Glutamatergic neuron (in vitro differentiated cells): ENCODE data around the gene RRM1. TPM values are rescaled to one million over a fixed set of nuclear protein-coding genes. Genes with fewer than 3 reads are reported as not detected.
A peak's percentile ranks its signal among the peaks of the same experiment; 100 is the strongest.

Experiments used
- DNase-seq: peaks from one replicate; pipeline ENCODE4 v3.0.0; 2022
- H3K27ac Mint-ChIP-seq: one replicate; pipeline ENCODE4 v1.8.0; 2020; ENCODE audit warnings: mild to moderate bottlenecking, mixed read lengths, inconsistent platforms; ENCODE audit not compliant: unreplicated experiment
- H3K27me3 Mint-ChIP-seq: one replicate; pipeline ENCODE4 v1.8.0; 2020; ENCODE audit warnings: mild to moderate bottlenecking, moderate library complexity, mixed read lengths, inconsistent platforms; ENCODE audit not compliant: unreplicated experiment
- H3K36me3 Mint-ChIP-seq: one replicate; pipeline ENCODE4 v1.8.0; 2020; ENCODE audit warnings: mild to moderate bottlenecking, mixed read lengths, inconsistent platforms; ENCODE audit not compliant: unreplicated experiment
- H3K4me1 Mint-ChIP-seq: one replicate; pipeline ENCODE4 v1.8.0; 2020; ENCODE audit warnings: mild to moderate bottlenecking, low read depth, mixed read lengths, inconsistent platforms; ENCODE audit not compliant: unreplicated experiment
- H3K4me3 Mint-ChIP-seq: one replicate; pipeline ENCODE4 v1.8.0; 2020; ENCODE audit warnings: mild to moderate bottlenecking, mixed read lengths, inconsistent platforms; ENCODE audit not compliant: unreplicated experiment
- H3K9me3 Mint-ChIP-seq: one replicate; pipeline ENCODE4 v1.8.0; 2020; ENCODE audit warnings: mild to moderate bottlenecking, moderate library complexity, mixed read lengths, inconsistent platforms; ENCODE audit not compliant: unreplicated experiment
- CTCF ChIP-seq: fragments of 200-600 bp; sonication (generic); IDR thresholded peaks from one replicate; pipeline ENCODE4 v1.5.0; 2021; ENCODE audit not compliant: partially characterized antibody, unreplicated experiment
- total RNA-seq: library from RNA; stranded (reverse); fragmentation: NEBNext Ultra II Directional; extraction: Animal tissue kit (Norgen Biotek cat#: 25700); gene quantifications from one replicate; pipeline ENCODE4 v1.2.1, GENCODE V29; 2021; ENCODE audit not compliant: unreplicated experiment

RRM1 gene
- total RNA-seq, 1 donor from 2014 or later, result 38.5 TPM

GRCh38 chr11:4185561-4185960, 91.0 kb downstream of the RRM1 start:
- Mint-ChIP-seq H3K9me3 (peaks cover 4% of the 10 kb centered on the region), H3K27me3 (peaks cover 4% of the 10 kb centered on the region), H3K4me3 (no peak overlapping the region), H3K36me3 (no peaks in the 10 kb centered on the region), H3K4me1 (peaks cover 2% of the 10 kb centered on the region), H3K27ac (no peak overlapping the region)
- TF ChIP-seq CTCF, result no peak
- no peak for DNase-seq

GRCh38 chr11:4186464-4187054, 92.0 kb downstream of the RRM1 start:
- Mint-ChIP-seq H3K27ac (no peak overlapping the region), H3K4me1 (peaks cover 2% of the 10 kb centered on the region), H3K36me3 (no peaks in the 10 kb centered on the region), H3K4me3 (peak overlapping the region; percentile 30), H3K9me3 (peaks cover 4% of the 10 kb centered on the region), H3K27me3 (peaks cover 4% of the 10 kb centered on the region)
- DNase-seq, result no peak
- TF ChIP-seq CTCF, result no peak

DNA sequence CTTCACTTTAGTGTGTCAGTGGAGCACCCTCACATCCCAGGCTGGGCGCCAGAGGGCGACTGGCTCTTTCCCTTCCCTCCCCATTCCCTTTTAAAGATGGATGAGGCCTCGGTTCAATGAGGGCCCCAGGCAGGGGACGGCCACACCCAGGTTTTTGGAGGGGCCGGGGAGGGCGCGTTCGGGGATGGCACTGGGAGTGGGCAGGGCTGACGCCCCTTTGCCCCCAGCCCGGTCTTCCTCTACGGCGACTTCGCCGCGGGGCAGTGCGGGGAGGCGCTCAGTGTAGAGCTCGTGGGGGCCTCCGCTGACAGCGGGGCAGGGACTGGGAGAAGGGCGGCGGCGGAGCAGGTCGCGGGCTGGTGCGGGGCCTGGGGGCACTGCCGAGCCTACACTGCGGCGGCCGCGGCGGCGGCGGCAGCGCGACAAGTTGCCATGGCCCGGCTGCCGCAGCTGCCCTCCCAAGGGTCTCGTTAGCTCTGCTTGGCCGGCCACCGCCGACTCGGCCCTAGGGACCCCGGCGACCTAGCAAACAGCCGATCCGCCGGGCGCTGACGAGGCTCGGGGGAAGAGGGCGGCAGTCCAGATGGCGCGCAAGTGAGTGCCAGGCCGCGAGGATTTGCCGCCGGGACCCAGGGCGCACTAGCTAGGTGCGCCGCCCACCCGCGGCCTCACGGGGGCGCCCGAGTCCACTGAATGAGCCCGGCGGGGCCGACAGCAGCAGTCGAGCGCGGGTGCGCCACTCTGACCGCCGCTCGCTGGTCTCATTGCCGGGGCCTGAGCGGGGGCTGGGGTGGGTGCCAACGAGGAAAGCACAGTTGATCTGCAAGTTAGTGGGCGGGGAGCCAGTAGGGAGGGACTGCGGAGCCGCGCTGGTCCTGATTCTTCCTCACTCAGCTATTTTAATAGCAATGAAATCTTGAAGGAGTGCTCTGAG, 92.7 kb downstream of the RRM1 start:
- H3K9me3 Mint-ChIP-seq, result peaks cover 4% of the 10 kb centered on the region

More for the DNA sequence above, 92.7 kb downstream of the RRM1 start:
- peak; percentile 98 for TF ChIP-seq CTCF
- Mint-ChIP-seq H3K4me1 (peaks cover 2% of the 10 kb centered on the region), H3K27ac (no peak overlapping the region), H3K36me3 (no peaks in the 10 kb centered on the region), H3K4me3 (peak overlapping the region; percentile 85), H3K27me3 (peaks cover 2% of the 10 kb centered on the region)
- DNase-seq, result peak; percentile 94

Other genes with a start within 250 kb of the RRM1 start
- 9.6 TPM for gene STIM1, start 239.1 kb upstream of the RRM1 start, total RNA-seq